Colonic mucosa (tissue), 4 donors: ENCODE measurements around the gene HDAC8. TPM values are rescaled to one million over a fixed set of nuclear protein-coding genes. Genes with fewer than 3 reads are reported as not detected.

Experiments
- DNase-seq: peaks from one replicate; pipeline ENCODE4 v3.0.0-alpha.2; 2020
- H3K27ac ChIP-seq: fragments of 200-600 bp; one replicate; pipeline ENCODE4 v1.8.0; 2021
- H3K27me3 ChIP-seq: fragments of 200-600 bp; one replicate; pipeline ENCODE4 v1.8.0; 2021
- H3K36me3 ChIP-seq: fragments of 200-600 bp; one replicate; pipeline ENCODE4 v1.8.0; 2021
- H3K4me1 ChIP-seq: fragments of 200-600 bp; one replicate; pipeline ENCODE4 v1.8.0; 2021; ENCODE audit warnings: mild to moderate bottlenecking
- H3K4me3 ChIP-seq: fragments of 200-600 bp; one replicate; pipeline ENCODE4 v1.8.0; 2021
- H3K9ac ChIP-seq, 2 donors: one replicate each; pipeline ENCODE4 v1.7.0; 2013; ENCODE audit warnings: control low read depth in 2 of 2, low read depth in 2 of 2, low read length in 2 of 2
- H3K9me3 ChIP-seq: fragments of 200-600 bp; one replicate; pipeline ENCODE4 v1.8.0; 2021
- CTCF ChIP-seq: fragments of 200-600 bp; IDR thresholded peaks from one replicate; pipeline ENCODE4 v1.8.0; 2022; ENCODE audit warnings: antibody characterized with exemption, mild to moderate bottlenecking
- intact Hi-C: fragments of 100-400 bp; cut with DNase I; formaldehyde crosslinking; loops from one replicate; pipeline ENCODE4 v1.14.1; 2022
- total RNA-seq, 2 donors: library from RNA; stranded (reverse); fragmentation: NEBNext Ultra II Directional in 1 of 2; extraction: Animal tissue kit (Norgen Biotek cat#: 25700) in 1 of 2; gene quantifications; one replicate each; pipeline ENCODE4 v1.2.1, GENCODE V29; 2021
- donor health status: healthy.
- donor health status: DM: no; HTN: no; CAD: no.
- donor health status: DM: no; HTN: no; CAD: no.

The HDAC8 gene
- total RNA-seq, result 10 to 100 TPM; 23.0 to 25.7 TPM

GRCh38 chrX:72572248-72573157 is at the start of gene HDAC8:
Gene HDAC8, minus strand, starts transcription at chrX:72572843. Its CDS starts 82 bp downstream, at chrX:72572761.
- Histone ChIP-seq H3K27ac (no peak within 1 kb of the TSS), H3K9ac (peak within 1 kb of the TSS; percentile 64 to 75), H3K9me3 (no peaks in the 10 kb centered on the region), H3K27me3 (no peaks in the 10 kb centered on the region), H3K4me3 (peak within 1 kb of the TSS; percentile 47), H3K36me3 (no peaks in the 10 kb centered on the region), H3K4me1 (no peaks in the 10 kb centered on the region)
- DNase-seq, result peak; percentile 72
- TF ChIP-seq CTCF, result no peak
- intact Hi-C loops, result no loop called here

DNA sequence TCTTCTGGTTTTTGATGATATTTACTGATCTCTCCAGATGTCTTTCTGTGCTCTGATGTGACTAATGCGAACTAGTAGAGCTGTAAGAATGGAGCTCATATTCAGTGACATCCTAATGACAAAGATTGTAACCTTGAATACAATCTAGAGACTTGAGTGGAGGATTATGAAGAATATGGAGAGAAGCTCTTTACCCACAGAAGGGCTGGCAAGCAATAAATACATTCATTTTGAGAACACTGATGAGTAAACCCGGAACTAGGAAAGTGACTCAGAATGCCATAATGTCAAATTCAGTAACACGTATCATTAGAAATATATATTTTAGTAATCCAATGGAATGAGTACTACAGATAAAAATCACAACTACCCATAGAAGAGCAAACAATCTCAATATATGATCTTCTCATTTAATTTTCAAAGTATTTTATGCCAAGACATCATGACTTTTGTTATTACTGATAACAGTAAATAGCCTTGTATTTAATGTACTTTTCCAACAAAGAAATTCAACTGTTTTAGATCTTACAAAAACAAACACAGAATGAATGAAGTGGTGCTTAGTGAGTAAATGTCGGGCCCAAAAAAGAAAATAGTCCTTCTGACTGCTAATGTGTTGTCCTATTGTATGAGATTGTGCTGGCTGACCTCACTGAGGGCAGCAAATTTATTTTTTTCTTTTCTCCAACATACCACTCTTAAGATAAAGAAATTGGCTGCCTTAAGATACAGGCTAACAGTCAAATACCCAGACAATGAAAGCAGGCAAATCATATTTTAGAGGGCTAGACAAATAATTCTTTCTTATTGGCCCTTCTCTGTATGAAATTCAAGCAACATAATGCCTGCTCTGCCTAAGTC is 49.2 kb upstream of the HDAC8 start:
- no peak for DNase-seq
- no peak for TF ChIP-seq CTCF
- Histone ChIP-seq H3K27me3 (no peaks in the 10 kb centered on the region), H3K4me3 (no peak overlapping the region), H3K9me3 (no peaks in the 10 kb centered on the region), H3K4me1 (no peaks in the 10 kb centered on the region), H3K27ac (peak overlapping the region; percentile 29), H3K9ac (no peak overlapping the region), H3K36me3 (no peaks in the 10 kb centered on the region)
- intact Hi-C loops, result no loop called here

GRCh38 chrX:72621163-72621562 is 48.5 kb upstream of the HDAC8 start:
- DNase-seq, result no peak
- Histone ChIP-seq H3K9ac (no peak overlapping the region), H3K27me3 (no peaks in the 10 kb centered on the region), H3K4me1 (no peaks in the 10 kb centered on the region), H3K9me3 (no peaks in the 10 kb centered on the region), H3K27ac (peak overlapping the region; percentile 29), H3K4me3 (no peak overlapping the region), H3K36me3 (no peaks in the 10 kb centered on the region)
- TF ChIP-seq CTCF, result no peak
- intact Hi-C loops, result no loop called here

DNA sequence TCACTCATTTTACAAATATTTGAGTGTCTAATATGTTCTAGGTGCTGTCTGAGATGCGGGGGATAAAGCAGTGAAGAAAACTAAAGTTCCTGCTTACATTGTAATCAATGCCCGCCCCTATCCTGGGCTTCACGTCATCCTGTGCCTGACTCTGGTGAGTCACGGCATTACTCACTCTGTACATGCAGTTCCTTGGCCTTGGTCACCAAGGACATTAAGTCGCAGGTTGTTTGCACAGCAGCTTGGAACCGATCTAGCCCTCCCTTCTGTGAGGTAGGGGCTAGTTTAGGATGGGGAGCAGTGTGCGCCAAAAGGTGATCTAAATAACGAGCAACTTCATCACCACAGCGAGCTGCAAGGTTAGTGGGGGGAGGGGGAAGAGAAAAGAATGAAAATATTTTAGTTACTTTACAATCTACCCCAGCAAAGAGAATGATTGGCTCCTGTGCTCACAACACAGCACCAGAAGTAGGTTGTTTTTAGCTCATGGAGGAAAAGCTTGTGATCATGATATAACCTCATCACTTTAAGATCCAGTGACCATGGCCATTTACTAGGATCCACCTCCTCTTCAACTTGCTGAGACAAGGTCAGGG is 48.0 kb upstream of the HDAC8 start:
- H3K27me3 ChIP-seq, result no peaks in the 10 kb centered on the region
- peak; percentile 55 for DNase-seq
- no peaks in the 10 kb centered on the region for H3K9me3 ChIP-seq
- H3K4me3 ChIP-seq, result no peak overlapping the region
- no peak overlapping the region for H3K9ac ChIP-seq
- H3K36me3 ChIP-seq, result no peaks in the 10 kb centered on the region
- TF ChIP-seq CTCF, result no peak
- H3K4me1 ChIP-seq, result no peaks in the 10 kb centered on the region
- peak overlapping the region; percentile 29 for H3K27ac ChIP-seq
- intact Hi-C loops, result no loop called here

- Histone ChIP-seq H3K36me3 (no peaks in the 10 kb centered on the region), H3K4me1 (no peaks in the 10 kb centered on the region), H3K27me3 (no peaks in the 10 kb centered on the region), H3K4me3 (no peak overlapping the region), H3K27ac (no peak overlapping the region), H3K9ac (no peak overlapping the region), H3K9me3 (no peaks in the 10 kb centered on the region)
- TF ChIP-seq CTCF, result no peak
- DNase-seq, result no peak
- intact Hi-C loops, result no loop called here
Measured at GRCh38 chrX:72609313-72609712, 36.7 kb upstream of the HDAC8 start.
